Keratinocyte (primary cell): Measurements from ENCODE around the gene CPNE4.

Experiments
- EZH2 ChIP-seq: IDR thresholded peaks from one replicate; pipeline ENCODE4 v1.6.1; 2012; ENCODE audit warnings: inconsistent platforms, mild to moderate bottlenecking, low read length, moderate library complexity
- TF ChIP-seq, protein P1 (sequence below), 3 experiments: IDR thresholded peaks in 1 of 3; conservative IDR thresholded peaks in 1 of 3; optimal IDR thresholded peaks in 1 of 3; 2 replicates in 2 of 3; 3 replicates in 1 of 3; pipeline versions ENCODE3 to v1.5.1; 2011; ENCODE audit warnings: low read length in 3 of 3, mild to moderate bottlenecking in 3 of 3, moderate library complexity in 2 of 3, control low read depth in 1 of 3, inconsistent platforms in 1 of 3; ENCODE audit not compliant: insufficient read depth in 2 of 3; ENCODE audit errors: extremely low read depth in 1 of 3

- TF ChIP-seq, protein P1, sequence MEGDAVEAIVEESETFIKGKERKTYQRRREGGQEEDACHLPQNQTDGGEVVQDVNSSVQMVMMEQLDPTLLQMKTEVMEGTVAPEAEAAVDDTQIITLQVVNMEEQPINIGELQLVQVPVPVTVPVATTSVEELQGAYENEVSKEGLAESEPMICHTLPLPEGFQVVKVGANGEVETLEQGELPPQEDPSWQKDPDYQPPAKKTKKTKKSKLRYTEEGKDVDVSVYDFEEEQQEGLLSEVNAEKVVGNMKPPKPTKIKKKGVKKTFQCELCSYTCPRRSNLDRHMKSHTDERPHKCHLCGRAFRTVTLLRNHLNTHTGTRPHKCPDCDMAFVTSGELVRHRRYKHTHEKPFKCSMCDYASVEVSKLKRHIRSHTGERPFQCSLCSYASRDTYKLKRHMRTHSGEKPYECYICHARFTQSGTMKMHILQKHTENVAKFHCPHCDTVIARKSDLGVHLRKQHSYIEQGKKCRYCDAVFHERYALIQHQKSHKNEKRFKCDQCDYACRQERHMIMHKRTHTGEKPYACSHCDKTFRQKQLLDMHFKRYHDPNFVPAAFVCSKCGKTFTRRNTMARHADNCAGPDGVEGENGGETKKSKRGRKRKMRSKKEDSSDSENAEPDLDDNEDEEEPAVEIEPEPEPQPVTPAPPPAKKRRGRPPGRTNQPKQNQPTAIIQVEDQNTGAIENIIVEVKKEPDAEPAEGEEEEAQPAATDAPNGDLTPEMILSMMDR (optimal IDR thresholded peaks at IDR 0.05 in 1 of 3, IDR thresholded peaks at IDR 0.05 in 1 of 3, conservative IDR thresholded peaks at IDR 0.05 in 1 of 3; ENCODE audit: extremely low read depth in 1 of 3, insufficient read depth in 2 of 3, low read length in 3 of 3) = no peak
- TF ChIP-seq EZH2 = no peak
These were observed 418.1 kb downstream of the CPNE4 start for GRCh38 chr3:131616719-131617118.
